HG02970 (cell line): ENCODE data around the gene SMOC1.

Experiments used
- ATAC-seq: cut with Tn5 transposase; IDR thresholded peaks from one replicate; pipeline ENCODE4 v1.9.1; 2021; ENCODE audit warnings: mild to moderate bottlenecking, moderate library complexity, moderate number of reproducible peaks; ENCODE audit not compliant: unreplicated experiment, low FRiP score

The SMOC1 gene

GRCh38 chr14:70073924-70074566, 194.8 kb downstream of the SMOC1 start:
- ATAC-seq: no peak

GRCh38 chr14:70077005-70077404, 197.8 kb downstream of the SMOC1 start:
- ATAC-seq: no peak

- no peak for ATAC-seq
These were observed 198.5 kb downstream of the SMOC1 start for GRCh38 chr14:70077720-70078119.

GRCh38 chr14:70078329-70078728, 199.1 kb downstream of the SMOC1 start:
- ATAC-seq: no peak

- no peak for ATAC-seq
These were observed 200.9 kb downstream of the SMOC1 start for GRCh38 chr14:70080076-70080475.
